Measurements from ENCODE around the gene MLLT11.
"Not testable (repeated sequence)": the region's sequence is repeated elsewhere in the genome, so short reads cannot be mapped to it uniquely, and the experiment has no call there.

Gene MLLT11

DNA sequence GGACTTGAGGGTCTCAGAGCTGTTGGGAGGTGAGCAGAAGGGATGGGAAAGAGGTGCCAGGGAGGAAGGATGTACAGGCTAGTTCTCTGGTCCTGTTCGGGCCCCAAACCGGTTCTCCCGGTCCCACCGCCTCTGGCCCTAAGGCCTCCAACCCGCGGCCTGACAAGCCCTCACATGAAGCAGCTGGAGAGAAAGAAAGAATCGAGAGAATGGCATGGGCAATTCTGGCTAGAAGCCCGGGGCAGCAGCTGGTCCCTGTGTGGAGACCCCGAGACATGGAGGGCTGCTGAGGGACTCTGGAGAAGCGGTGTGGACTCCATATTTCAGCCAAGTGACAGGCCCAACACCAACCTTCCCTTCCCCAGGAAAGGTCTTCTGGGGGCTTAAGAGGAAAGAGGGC lies 1.5 kb upstream of the MLLT11 start:
- no peak for DNase-seq

DNA sequence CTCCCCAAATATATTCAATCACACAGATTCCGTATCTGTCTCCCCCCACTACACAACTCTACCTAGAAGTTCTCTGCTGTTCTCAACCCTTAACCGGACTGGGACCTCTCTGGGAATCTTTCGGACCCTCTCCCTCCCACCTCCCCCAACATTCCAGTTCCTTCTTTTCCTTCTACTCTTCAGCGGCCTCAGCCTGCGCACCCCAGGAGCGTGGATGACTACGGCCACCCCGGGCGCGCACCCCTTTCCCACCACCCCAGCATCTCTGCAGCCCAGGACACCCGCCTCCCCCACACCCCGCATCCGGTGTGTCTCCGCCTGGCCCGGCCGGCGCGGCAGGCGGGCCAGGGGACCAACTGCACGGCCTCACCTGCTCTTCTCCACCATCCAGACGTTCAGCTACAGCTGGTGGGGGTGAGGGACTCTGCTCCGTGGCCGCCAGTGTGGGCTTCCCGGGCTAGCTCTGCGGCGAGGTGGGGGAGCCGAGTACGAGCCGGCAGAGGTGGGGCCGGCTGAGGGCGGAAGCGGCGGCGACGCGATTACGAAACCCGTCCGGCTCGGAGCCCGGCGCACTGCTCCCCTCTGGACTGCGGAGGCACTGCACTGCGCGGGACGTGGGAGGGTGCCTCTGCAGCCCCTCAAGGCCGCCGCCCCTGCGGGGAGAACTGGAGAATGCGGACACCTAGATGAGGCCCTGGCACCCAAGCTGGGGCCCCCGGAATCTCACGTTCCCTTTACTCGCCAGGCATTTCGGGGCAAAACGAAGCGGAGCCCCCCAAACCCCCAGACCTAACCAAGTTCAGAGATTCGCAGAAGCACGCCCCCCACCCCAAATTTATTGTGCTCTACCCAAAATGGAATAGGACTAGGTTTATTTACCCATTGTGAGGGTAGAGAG lies 839 bp upstream of the MLLT11 start, which contains the start of gene CDC42SE1:
Gene CDC42SE1 (minus strand): TSS at position 514 of the 898 bp plus-strand sequence. CDS start 3,892 bp downstream, outside the sequence.
- DNase-seq, result peak; percentile 90

DNA sequence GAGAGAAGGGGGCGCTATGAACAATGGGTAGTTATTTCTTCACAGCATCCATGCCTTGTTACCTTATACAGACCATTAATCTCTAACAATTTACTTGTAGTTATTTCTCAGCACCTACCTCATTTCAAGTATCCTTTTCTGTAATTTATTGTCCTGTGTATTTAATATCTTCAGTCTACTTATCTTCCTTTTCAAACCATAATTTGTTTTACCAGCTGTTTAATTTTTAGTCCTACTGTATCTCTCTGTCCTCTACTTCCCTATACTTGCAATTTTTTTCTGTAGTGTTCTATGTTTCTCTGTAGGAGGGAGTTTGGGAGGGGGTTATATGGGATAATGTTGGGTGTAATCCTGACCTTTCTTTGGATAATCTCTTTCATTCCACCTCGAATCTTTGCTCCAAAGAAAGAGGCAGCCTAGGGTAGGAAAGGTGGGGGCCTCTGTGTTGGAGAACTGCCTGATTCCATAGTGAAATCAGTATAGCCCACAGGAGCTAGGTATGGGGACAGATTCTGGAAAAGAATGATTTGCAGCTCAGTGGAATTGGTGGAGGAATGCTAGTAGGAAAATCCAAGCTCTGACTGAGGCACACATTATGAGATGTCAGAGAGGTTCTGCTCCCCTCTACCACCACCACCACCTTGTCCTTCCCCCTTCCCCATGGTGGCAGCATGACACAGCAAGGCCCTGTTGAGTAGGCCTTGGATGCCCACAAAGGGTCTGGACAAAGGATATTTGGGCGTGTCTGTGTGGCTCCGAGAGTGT lies 642 bp downstream of the MLLT11 start:
- DNase-seq, result no peak

DNA sequence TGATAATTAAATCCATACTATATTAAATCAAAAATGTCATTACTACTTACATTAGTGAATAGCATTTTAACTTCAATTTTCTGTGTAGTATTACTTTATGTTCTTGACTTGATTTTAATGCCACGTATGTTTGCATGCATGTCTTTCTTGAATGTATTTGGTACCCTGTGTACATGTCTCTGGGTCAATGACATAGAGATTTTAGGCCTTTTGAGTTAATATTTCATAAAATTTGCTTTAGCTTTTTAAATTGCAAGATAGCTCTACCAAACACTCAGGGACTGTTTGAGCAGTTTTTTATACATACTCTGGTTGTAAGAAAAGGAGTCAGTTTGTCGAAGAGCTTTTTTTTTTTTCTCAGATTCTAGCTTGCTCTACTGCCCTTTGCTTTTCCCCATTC lies 1.5 kb downstream of the MLLT11 start:
- DNase-seq, result no peak

DNA sequence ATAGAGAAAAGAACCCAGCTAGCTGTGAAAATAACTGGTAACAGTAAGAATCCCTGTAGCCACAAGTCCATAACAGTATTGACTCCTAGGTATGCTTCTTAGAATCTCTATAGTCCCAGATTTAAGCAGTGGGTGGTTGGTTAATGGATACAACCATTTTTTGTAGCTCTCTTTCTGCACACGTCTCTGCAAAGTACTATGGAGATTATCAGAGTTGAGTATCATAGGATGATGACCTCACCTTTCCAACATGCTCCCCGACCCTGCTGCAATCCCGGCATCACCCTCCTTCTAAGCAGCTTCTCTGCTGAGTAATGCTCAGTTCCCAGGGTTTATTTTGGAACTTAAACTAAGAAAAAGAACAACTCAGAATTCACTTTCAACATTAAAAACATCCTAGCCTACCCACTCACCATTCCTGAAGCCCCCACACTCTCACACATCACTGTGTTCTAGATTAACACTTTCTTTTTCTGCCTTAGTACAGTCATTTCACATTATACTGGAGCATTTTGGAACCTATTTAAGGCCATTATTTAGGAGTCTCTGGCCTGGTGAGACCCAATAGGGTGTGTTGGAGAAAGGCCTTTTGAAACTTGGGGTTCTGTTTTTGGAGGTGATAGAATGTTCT lies 2.7 kb downstream of the MLLT11 start:
- no peak for DNase-seq

DNA sequence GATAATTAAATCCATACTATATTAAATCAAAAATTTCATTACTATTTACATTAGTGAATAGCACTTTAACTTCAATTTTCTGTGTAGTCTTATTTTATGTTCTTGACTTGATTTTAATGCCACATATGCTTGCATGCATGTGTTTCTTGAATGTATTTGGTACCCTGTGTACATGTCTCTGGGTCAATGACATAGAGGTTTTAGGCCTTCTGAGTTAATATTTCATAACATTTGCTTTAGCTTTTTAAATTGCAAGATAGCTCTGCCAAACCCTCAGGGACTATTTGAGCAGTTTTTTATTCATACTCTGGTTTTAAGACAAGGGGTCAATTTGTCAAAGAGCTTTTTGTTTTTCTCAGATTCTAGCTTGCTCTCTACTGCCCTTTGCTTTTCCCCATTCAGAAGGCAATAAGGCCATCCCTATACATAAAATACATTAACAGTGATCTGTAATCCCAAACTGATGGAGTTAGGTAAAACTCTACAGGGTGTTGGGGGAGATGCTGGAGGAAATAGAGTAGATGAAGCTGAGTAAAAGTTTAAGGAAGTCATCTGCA lies 5.0 kb downstream of the MLLT11 start:
- no peak for DNase-seq

DNA sequence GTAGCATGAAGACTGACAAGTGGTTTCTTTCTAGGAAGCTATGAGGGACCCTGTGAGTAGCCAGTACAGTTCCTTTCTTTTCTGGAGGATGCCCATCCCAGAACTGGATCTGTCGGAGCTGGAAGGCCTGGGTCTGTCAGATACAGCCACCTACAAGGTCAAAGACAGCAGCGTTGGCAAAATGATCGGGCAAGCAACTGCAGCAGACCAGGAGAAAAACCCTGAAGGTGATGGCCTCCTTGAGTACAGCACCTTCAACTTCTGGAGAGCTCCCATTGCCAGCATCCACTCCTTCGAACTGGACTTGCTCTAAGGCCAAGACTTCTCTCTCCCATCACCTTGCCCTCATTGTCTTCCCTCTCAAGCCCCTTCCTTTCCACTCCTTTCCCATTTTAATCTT lies 7.0 kb downstream of the MLLT11 start:
- DNase-seq, result no peak

DNA sequence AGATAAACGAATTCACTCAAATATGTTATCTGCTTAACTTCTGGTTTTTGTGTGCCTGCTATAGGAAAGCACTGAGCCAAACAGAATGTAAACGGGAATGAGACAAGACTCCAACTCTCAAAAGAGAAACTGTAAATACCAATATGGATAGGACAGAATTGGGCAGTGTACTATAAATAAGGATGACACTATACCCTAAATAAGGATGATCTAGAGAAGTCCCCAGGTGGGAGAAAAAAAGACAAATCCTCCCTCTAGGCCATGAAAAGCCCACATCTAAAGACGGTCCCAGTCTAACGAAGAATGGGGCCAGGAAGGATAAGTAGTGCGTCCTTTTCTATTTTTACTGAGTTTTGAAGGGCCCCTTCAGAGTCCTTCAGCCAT lies 8.9 kb downstream of the MLLT11 start:
- no peak for DNase-seq

DNA sequence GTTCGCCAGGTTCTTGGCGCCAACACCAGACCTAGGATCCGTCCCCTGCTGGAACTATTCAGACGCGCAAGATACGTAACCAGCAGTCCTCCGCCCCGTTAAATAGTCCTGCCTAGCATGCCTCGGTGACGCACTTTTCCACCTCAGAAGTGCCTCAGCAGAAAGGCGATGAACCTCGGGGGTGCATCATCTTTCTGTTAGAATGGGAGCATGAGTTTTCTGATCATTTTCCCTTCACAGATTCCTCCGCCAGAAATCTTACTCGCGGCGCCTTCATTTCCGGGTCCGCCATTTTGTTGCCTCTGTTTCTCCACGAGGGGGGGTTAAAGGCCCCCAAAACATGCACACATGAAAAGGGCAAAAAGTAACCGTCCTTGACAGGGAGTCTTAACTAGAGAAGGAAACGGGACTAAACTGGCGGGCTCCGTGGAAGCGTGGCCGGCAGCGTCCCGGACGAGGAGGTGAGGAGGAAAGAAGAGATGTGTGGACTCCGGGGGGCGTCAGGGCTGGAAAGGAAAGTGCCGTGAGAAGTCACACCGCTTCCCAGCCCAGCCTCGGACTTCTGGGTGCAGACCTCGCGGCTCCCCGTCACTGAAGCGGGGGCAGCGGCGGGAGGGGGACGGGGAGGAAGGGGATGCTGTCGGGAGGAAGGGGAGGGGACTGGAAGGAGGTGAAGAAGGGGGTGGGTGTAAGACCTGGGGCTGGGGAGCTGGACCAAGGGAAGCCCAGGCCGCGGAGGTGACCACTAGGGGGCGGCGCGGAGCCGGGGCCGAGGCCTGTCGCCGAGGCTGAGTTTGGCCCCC lies 10.5 kb downstream of the MLLT11 start, which contains the start of gene GABPB2:
Gene GABPB2 (plus strand): TSS at position 288 of the 803 bp plus-strand sequence. CDS start 17,429 bp downstream, outside the sequence.
- peak; percentile 93 for DNase-seq

DNA sequence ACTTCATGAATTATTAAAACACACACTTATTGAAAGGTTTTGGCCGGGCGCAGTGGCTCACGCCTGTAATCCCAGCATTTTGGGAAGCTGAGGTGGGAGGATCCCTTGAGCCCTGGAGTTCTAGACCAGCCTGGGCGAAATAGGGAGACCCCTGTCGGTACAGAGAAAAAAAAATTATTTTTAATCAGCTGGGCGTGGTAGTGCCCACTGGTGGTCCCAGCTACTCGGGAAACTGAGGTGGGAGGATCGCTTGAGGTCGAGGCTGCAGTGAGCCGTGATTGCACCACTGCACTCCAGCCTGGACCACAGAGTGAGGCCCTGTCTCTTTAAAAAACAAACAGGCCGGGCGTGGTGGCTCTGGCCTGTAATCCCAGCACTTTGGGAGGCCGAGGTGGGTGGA lies 12.0 kb downstream of the MLLT11 start:
- DNase-seq, result no peak

DNA sequence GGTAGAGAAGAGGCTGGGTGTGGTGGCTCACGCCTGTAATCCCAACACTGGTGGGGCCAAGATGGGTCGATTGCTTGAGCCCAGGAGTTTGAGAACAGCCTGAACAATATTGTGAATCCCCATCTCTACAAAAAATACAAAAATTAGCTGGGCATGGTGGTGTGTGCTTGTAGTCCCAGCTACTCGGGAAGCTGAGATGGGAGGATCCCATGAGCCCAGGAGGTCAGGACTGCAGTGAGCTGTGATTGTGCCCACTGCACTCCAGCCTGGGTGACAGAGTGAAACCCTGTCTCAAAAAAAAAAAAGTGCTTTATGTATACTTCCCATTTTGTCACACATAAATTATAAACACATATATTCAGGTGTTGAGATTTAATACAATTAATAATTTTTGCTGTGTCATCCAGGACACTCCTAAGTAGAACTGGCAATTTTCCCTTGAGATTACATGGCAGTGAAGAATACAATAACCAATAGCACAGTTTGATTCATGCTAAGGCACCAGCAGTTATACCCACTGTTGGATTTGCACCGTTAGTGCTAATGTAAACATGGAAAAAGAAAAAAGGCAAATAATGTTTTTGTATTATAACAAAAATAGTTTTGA lies 25.9 kb downstream of the MLLT11 start:
- DNase-seq, result no peak

DNA sequence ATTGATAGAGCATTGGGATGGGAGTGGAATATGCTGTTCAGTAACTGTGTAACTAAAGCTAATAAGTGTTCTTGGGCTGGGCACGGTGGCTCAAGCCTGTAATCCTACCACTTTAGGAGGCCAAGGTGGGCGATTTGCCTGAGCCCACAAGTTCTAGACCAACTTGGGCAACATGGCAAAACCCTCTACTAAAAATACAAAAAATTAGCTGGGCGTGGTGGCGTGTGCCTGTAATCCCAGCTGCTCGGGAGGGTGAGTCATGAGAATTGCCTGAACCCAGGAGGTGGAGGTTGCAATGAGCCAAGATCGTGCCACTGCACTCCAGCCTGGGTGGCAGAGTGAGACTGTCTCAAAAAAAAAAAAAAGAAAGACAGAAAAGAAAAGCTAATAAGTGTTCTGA lies 37.2 kb downstream of the MLLT11 start:
- DNase-seq, result not testable (repeated sequence)

DNA sequence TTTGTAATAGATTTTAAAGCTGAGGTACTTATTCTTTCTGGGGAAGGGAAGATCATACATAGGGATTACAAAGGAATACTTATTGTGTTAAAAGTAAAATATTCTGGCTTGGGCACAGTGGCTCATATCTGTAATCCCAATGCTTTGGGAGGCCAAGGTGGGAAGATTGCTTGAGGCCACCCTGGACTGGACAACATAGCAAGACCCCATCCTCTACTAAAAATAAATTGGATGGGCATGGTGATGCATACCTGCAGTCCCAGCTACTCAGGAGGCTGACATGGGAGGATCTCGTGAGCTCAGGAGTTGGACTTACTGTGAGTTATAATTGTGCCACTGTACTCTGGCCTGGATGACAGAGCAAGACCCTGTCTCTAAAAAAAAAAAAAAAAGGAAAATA lies 37.9 kb downstream of the MLLT11 start:
- no peak for DNase-seq

DNA sequence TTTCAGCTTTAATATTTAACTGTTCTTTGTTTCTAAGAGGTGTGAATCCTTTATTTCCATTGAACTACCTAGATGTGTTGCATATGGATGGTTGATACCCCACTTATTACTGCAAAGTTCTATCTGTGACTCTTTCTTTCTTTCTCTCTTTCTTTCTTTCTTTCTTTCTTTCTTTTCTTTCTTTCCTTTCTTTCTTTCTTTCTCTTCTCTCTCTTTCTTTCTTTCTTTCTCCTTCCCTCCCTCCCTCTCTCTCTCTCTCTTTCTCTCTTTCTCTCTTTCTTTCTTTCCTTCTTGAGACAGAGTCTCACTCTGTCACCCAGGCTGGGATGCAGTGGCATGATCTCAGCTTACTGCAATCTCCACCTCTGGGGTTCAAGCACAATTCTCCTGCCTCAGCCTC lies 44.4 kb downstream of the MLLT11 start:
- no peak for DNase-seq

DNA sequence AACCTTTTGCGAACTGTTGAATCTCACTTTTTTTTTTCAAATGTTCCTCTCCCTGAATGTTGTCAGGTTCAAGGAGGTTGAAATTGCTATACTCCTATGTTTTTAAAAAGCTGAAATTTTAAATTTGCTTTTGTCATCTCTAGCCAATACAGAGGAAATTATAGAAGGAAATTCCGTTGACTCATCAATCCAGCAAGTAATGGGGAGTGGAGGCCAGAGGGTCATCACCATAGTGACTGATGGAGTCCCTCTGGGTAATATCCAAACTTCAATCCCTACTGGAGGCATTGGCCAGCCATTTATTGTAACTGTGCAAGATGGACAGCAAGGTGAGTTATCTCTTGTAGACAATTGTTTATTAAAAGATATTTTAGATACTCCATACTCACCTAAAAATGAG lies 46.7 kb downstream of the MLLT11 start:
- no peak for DNase-seq

DNA sequence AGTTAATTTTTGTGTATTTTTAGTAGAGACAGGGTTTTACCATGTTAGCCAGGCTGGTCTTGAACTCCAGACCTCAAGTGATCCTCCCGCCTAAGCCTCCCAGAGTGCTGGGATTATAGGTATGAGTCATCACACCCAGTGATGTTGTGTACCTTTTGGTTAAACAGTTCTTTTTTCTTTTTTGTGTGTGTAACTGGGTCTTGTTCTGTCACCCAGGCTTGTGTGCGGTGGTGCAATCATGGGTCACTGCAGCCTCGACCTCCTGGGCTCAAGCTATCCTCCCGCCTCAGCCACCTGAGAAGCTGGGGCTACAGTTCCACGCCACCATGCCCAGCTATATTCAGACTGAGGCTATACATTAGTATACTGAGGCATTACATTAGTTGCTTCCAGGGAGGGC lies 48.1 kb downstream of the MLLT11 start:
- DNase-seq, result no peak

DNA sequence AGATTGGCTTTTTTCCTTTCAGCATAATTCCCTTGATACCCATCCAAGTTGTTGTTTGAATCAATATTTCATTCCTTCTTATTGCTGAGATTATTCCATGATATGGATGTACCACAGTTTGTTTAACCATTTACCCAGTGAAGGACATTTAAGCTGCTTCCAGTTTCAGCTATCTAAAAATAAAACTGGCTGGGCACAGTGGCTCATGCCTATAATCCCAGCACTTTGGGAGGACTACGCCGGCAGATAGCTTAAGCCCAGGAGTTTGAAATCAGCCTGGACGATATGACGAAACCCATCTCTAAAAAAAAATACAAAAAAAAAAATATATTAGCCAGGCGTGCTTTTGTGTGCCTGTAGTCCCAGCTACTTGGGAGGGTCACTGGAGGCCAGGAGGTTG lies 53.7 kb downstream of the MLLT11 start:
- DNase-seq, result no peak
